Ishikawa (cell line): ENCODE results near the gene LRRC74A.

Experiments used
- CEBPB ChIP-seq: IDR thresholded peaks from 2 replicates; pipeline ENCODE4 v1.6.1; 2012
- CREB1 ChIP-seq: IDR thresholded peaks from 2 replicates; pipeline ENCODE4 v1.6.1; 2012; ENCODE audit warnings: low read depth
- EGR1 ChIP-seq: IDR thresholded peaks from 2 replicates; pipeline ENCODE4 v1.6.1; 2012
- EP300 ChIP-seq: IDR thresholded peaks from 2 replicates; pipeline ENCODE4 v1.6.1; 2012; ENCODE audit warnings: borderline replicate concordance
- NFIC ChIP-seq: IDR thresholded peaks from 2 replicates; pipeline ENCODE4 v1.6.1; 2012
- RAD21 ChIP-seq: IDR thresholded peaks from 2 replicates; pipeline ENCODE4 v1.6.1; 2012; ENCODE audit warnings: low read depth
- TAF1 ChIP-seq: IDR thresholded peaks from 2 replicates; pipeline ENCODE4 v1.6.1; 2012; ENCODE audit warnings: low read depth, mild to moderate bottlenecking
- TCF12 ChIP-seq: IDR thresholded peaks from 2 replicates; pipeline ENCODE4 v1.6.1; 2012; ENCODE audit warnings: low read depth
- TEAD4 ChIP-seq: IDR thresholded peaks from 2 replicates; pipeline ENCODE4 v1.6.1; 2012
- YY1 ChIP-seq: IDR thresholded peaks from 2 replicates; pipeline ENCODE4 v1.6.1; 2012; ENCODE audit warnings: low read depth
- ZBTB7A ChIP-seq: IDR thresholded peaks from 2 replicates; pipeline ENCODE4 v1.6.1; 2012; ENCODE audit warnings: low read depth
- TF ChIP-seq, protein P1 (sequence below): IDR thresholded peaks from 2 replicates; pipeline ENCODE4 v1.6.1; 2012; ENCODE audit warnings: low read depth, mild to moderate bottlenecking
- TF ChIP-seq, protein P2 (sequence below): IDR thresholded peaks from 2 replicates; pipeline ENCODE4 v1.6.1; 2012
- TF ChIP-seq, protein P3 (sequence below): IDR thresholded peaks from 2 replicates; pipeline ENCODE4 v1.6.1; 2012

DNA sequence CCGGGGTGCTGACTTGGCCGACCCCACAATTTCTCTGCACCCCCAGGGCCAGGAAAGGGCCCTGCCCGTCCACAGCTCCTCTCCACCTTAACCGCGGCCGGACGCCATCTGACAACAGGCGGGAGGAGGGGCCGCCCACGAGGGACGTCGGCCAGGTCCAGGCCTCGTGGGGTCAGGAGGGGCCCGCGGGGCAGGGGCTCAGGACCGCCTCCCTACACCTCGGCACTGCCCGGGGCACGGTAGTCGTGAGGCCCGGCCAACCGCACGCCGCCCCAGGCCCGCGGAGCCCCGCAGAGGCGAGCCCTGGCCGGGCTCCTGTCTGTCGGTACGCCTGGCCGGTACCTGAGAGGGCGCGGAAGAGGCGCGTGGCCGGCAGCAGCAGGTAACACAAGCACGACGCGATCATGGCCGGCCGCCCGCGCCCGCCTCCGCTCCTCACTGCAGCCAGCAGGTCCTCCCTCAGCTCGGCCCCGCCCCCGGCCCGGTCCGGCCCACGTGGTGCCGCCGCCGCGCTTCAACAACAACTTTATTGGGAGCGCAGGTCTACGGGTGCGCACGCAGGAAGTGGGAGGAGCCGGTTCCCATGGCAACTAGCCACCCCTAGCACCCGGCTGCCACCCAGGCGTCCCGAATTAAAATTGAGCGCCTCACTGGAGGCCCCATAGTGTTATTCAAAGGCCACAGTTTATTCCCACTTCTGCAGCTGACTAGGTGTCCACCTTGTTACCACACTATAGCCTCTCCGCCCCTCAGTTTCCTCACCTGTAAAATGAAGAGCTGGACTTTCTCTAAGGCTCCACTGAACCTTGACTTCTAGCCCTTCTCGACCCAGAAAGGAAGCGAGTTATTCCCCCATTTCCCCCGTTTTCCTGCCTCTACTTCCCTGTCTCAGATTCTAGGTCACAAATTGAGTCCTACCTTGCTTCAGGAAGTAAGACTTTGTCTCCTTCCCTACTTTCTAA is 13.5 kb upstream of the LRRC74A start, which contains the start of gene ANGEL1:
- TF ChIP-seq CEBPB, result no peak
- TF ChIP-seq RAD21, result no peak
- TF ChIP-seq EGR1, result peak; percentile 91
- peak; percentile 69 for TF ChIP-seq EP300
- TF ChIP-seq, protein P1, sequence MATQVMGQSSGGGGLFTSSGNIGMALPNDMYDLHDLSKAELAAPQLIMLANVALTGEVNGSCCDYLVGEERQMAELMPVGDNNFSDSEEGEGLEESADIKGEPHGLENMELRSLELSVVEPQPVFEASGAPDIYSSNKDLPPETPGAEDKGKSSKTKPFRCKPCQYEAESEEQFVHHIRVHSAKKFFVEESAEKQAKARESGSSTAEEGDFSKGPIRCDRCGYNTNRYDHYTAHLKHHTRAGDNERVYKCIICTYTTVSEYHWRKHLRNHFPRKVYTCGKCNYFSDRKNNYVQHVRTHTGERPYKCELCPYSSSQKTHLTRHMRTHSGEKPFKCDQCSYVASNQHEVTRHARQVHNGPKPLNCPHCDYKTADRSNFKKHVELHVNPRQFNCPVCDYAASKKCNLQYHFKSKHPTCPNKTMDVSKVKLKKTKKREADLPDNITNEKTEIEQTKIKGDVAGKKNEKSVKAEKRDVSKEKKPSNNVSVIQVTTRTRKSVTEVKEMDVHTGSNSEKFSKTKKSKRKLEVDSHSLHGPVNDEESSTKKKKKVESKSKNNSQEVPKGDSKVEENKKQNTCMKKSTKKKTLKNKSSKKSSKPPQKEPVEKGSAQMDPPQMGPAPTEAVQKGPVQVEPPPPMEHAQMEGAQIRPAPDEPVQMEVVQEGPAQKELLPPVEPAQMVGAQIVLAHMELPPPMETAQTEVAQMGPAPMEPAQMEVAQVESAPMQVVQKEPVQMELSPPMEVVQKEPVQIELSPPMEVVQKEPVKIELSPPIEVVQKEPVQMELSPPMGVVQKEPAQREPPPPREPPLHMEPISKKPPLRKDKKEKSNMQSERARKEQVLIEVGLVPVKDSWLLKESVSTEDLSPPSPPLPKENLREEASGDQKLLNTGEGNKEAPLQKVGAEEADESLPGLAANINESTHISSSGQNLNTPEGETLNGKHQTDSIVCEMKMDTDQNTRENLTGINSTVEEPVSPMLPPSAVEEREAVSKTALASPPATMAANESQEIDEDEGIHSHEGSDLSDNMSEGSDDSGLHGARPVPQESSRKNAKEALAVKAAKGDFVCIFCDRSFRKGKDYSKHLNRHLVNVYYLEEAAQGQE, result no peak
- TF ChIP-seq TAF1, result peak; percentile 70; the same call in 1 of the 2 replicates
- peak; percentile 69 for TF ChIP-seq YY1
- peak; percentile 72; the same call in 1 of the 2 replicates for TF ChIP-seq ZBTB7A
- no peak; the same call in 1 of the 2 replicates for TF ChIP-seq TEAD4
- peak; percentile 85 for TF ChIP-seq TCF12
- peak; percentile 37; the same call in 1 of the 2 replicates for TF ChIP-seq NFIC
- TF ChIP-seq, protein P2, sequence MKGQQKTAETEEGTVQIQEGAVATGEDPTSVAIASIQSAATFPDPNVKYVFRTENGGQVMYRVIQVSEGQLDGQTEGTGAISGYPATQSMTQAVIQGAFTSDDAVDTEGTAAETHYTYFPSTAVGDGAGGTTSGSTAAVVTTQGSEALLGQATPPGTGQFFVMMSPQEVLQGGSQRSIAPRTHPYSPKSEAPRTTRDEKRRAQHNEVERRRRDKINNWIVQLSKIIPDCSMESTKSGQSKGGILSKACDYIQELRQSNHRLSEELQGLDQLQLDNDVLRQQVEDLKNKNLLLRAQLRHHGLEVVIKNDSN, result peak; percentile 98
- TF ChIP-seq, protein P3, sequence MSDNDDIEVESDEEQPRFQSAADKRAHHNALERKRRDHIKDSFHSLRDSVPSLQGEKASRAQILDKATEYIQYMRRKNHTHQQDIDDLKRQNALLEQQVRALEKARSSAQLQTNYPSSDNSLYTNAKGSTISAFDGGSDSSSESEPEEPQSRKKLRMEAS, result peak; percentile 96
- TF ChIP-seq CREB1, result no peak
